Mammary epithelial cell (primary cell): ENCODE data around the gene DCLK2.
A peak's percentile ranks its signal among the peaks of the same experiment; 100 is the strongest.

Experiments used
- CTCF ChIP-seq, 2 donors: IDR thresholded peaks in 1 of 2; conservative IDR thresholded peaks in 1 of 2; 2 replicates each; pipeline ENCODE4 v1.5.1; 2011 to 2012; ENCODE audit warnings: inconsistent platforms in 2 of 2, low read length in 2 of 2, mild to moderate bottlenecking in 2 of 2, control low read depth in 1 of 2, low read depth in 1 of 2; ENCODE audit not compliant: insufficient read depth in 1 of 2; ENCODE audit errors: extremely low read depth in 1 of 2
- EZH2 ChIP-seq: IDR thresholded peaks from 2 replicates; pipeline ENCODE4 v1.6.1; 2012; ENCODE audit warnings: low read length, inconsistent platforms, borderline replicate concordance

- peak; percentile 61 for TF ChIP-seq CTCF (conservative IDR thresholded peaks at IDR 0.05 in 1 of 2, IDR thresholded peaks at IDR 0.05 in 1 of 2; ENCODE audit: extremely low read depth in 1 of 2, insufficient read depth in 1 of 2, low read depth in 1 of 2, low read length in 2 of 2)
- TF ChIP-seq EZH2, result no peak
Observed at GRCh38 chr4:150209140-150209829, 131.0 kb downstream of the DCLK2 start.
